Keratinocyte (primary cell): ENCODE results near the gene CCDC127. TPM values are rescaled to one million over a fixed set of nuclear protein-coding genes. Genes with fewer than 3 reads are reported as not detected.
"Not testable (repeated sequence)": the region's sequence is repeated elsewhere in the genome, so short reads cannot be mapped to it uniquely, and the experiment has no call there.

ENCODE experiments used
- DNase-seq: peaks from one replicate; pipeline ENCODE4 v3.0.0-alpha.2; 2011; ENCODE audit warnings: low read depth, missing footprints, low spot score
- FAIRE-seq: peaks from 2 replicates; lab custom pipeline; 2011; peaks lifted over from hg19 to GRCh38; lab: Jason Lieb, UNC
- H2AFZ ChIP-seq: 2 replicates; pipeline ENCODE4 v1.6.0; 2012; ENCODE audit warnings: low read length, control low read depth, inconsistent platforms; ENCODE audit not compliant: control insufficient read depth
- H3K27ac ChIP-seq: 2 replicates; pipeline ENCODE4 v1.5.1; 2011; ENCODE audit warnings: low read length; ENCODE audit not compliant: control insufficient read depth, insufficient read depth
- H3K27me3 ChIP-seq: 3 replicates; pipeline ENCODE4 v1.6.0; 2011; ENCODE audit warnings: low read length; ENCODE audit not compliant: control insufficient read depth, insufficient read depth; ENCODE audit errors: extremely low read depth
- H3K36me3 ChIP-seq, 2 experiments: 2 replicates in 1 of 2; 3 replicates in 1 of 2; pipeline ENCODE4 v1.5.1; 2011; ENCODE audit warnings: low read length in 2 of 2, mild to moderate bottlenecking in 1 of 2; ENCODE audit not compliant: control insufficient read depth in 2 of 2, insufficient read depth in 2 of 2; ENCODE audit errors: extremely low read depth in 1 of 2
- H3K4me1 ChIP-seq: 3 replicates; pipeline ENCODE4 v1.5.1; 2011; ENCODE audit warnings: low read length; ENCODE audit not compliant: control insufficient read depth, insufficient read depth; ENCODE audit errors: extremely low read depth
- H3K4me2 ChIP-seq: 3 replicates; pipeline ENCODE4 v1.6.0; 2011; ENCODE audit warnings: low read depth, low read length; ENCODE audit not compliant: control insufficient read depth, insufficient read depth; ENCODE audit errors: extremely low read depth
- H3K4me3 ChIP-seq, 3 experiments: fragments of 200-600 bp in 1 of 3; sonication (generic) in 1 of 3; 2 replicates in 2 of 3; 3 replicates in 1 of 3; pipeline ENCODE4 v1.5.1; 2011 to 2016; ENCODE audit warnings: low read length in 3 of 3, mild to moderate bottlenecking in 3 of 3, control low read depth in 2 of 3, inconsistent platforms in 1 of 3, low read depth in 1 of 3, mixed read lengths in 1 of 3, mixed run types in 1 of 3, moderate library complexity in 1 of 3; ENCODE audit not compliant: control insufficient read depth in 2 of 3, insufficient read depth in 2 of 3; ENCODE audit errors: extremely low read depth in 1 of 3
- H3K79me2 ChIP-seq: 2 replicates; pipeline ENCODE4 v1.6.0; 2012; ENCODE audit warnings: low read length; ENCODE audit not compliant: control insufficient read depth, insufficient read depth
- H3K9ac ChIP-seq: 3 replicates; pipeline ENCODE4 v1.6.0; 2011; ENCODE audit warnings: low read length; ENCODE audit not compliant: control insufficient read depth, insufficient read depth; ENCODE audit errors: extremely low read depth
- H3K9me1 ChIP-seq: 3 replicates; pipeline ENCODE4 v1.6.0; 2011; ENCODE audit warnings: low read length; ENCODE audit not compliant: control insufficient read depth, insufficient read depth; ENCODE audit errors: extremely low read depth
- H3K9me3 ChIP-seq: 2 replicates; pipeline ENCODE4 v1.5.1; 2012; ENCODE audit warnings: low read depth, low read length; ENCODE audit not compliant: control insufficient read depth
- H4K20me1 ChIP-seq: 3 replicates; pipeline ENCODE4 v1.6.0; 2011; ENCODE audit warnings: low read length; ENCODE audit not compliant: control insufficient read depth, insufficient read depth; ENCODE audit errors: extremely low read depth
- CTCF ChIP-seq, 3 experiments: IDR thresholded peaks in 1 of 3; conservative IDR thresholded peaks in 1 of 3; optimal IDR thresholded peaks in 1 of 3; 2 replicates in 2 of 3; 3 replicates in 1 of 3; pipeline versions ENCODE3 to v1.5.1; 2011; ENCODE audit warnings: low read length in 3 of 3, mild to moderate bottlenecking in 3 of 3, moderate library complexity in 2 of 3, control low read depth in 1 of 3, inconsistent platforms in 1 of 3; ENCODE audit not compliant: insufficient read depth in 2 of 3; ENCODE audit errors: extremely low read depth in 1 of 3
- EZH2 ChIP-seq: IDR thresholded peaks from one replicate; pipeline ENCODE4 v1.6.1; 2012; ENCODE audit warnings: inconsistent platforms, mild to moderate bottlenecking, low read length, moderate library complexity
- dilution Hi-C: fragments of 300-500 bp; cut with MboI; formaldehyde crosslinking; loops from one replicate; pipeline ENCODE4 v1.7.0; 2020; ENCODE audit warnings: low sequenced_read_pairs; ENCODE audit not compliant: extremely low pct_ligation_motif_present
- polyA plus RNA-seq, 5 experiments: library from polyadenylated mRNA; depleted of rRNA in 3 of 5; stranded (reverse) in 3 of 5; stranded (forward) in 1 of 5; unstranded in 1 of 5; fragments of >200 nt; gene quantifications; 1 replicate in 1 of 5; 2 replicates in 3 of 5; 3 replicates in 1 of 5; pipeline versions ENCODE4 v1.2.1 to v1.2.3, GENCODE V29; 2011 to 2012; ENCODE audit warnings: missing spikeins in 2 of 5, low read depth in 1 of 5, low replicate concordance in 1 of 5

Gene CCDC127
- polyA plus RNA-seq, 1 donor (not counting 4 experiments of a cell fraction or from before 2014, with no cell fraction given): 4.9 TPM

GRCh38 chr5:167511-167910, 50.4 kb downstream of the CCDC127 start:
- Histone ChIP-seq H3K79me2 (no peaks in the 10 kb centered on the region), H3K4me3 (no peak overlapping the region), H3K4me2 (no peak overlapping the region), H4K20me1 (no peaks in the 10 kb centered on the region), H3K27me3 (no peaks in the 10 kb centered on the region), H2AFZ (no peak overlapping the region), H3K27ac (no peak overlapping the region), H3K9me3 (no peaks in the 10 kb centered on the region), H3K9ac (no peak overlapping the region), H3K9me1 (no peaks in the 10 kb centered on the region), H3K36me3 (no peaks in the 10 kb centered on the region), H3K4me1 (no peaks in the 10 kb centered on the region)
- no peak for TF ChIP-seq EZH2
- no peak for TF ChIP-seq CTCF (optimal IDR thresholded peaks at IDR 0.05 in 1 of 3, IDR thresholded peaks at IDR 0.05 in 1 of 3, conservative IDR thresholded peaks at IDR 0.05 in 1 of 3; ENCODE audit: extremely low read depth in 1 of 3, insufficient read depth in 2 of 3, low read length in 3 of 3)
- FAIRE-seq: no peak
- dilution Hi-C loops: no loop called here
- no peak for DNase-seq

DNA sequence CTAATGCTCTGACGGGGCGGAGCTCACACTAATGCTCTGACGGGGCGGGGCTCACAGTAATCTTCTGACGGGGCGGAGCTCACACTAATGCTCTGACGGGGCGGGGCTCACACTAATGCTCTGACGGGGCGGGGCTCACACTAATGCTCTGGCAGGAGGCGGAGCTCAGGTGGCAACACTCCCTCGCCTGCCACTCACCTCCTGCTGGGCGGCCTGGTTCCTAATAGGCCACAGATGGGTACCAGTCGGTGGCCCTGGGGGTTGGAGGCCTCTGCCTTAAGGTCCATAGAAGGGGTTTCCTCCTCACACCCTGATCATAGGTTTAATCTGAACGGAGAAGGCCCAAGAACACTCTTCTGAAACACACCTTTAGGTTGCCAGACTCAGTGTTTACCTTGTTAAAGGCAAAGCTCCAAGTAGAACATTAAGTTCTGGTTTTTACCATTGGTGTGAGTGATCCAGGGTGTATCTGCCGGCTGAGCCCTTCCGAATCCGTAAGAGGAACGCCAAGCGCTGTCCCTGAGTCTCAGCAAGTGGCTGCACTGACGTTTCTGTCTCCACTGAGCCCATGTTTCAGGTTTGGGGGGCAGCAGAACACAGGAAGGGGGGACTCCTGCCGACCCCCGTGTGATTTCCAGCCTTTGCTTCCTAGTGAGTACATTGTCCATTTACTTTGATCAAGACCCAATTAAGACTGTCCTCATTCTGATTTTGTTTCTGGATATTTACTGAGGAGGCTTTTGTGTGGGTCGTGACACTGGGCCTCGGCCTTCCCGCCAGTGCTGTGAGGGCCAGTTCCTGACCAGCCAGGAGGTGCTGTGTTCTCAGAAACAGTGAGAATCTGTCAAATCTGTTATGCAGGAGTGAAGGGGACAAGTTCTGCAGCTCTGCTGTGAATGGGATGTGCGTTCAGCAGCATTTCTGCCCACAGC, 51.2 kb downstream of the CCDC127 start:
- no peak for FAIRE-seq
- no peak overlapping the region for H2AFZ ChIP-seq
- H3K4me3 ChIP-seq: no peak overlapping the region
- H3K27me3 ChIP-seq: no peaks in the 10 kb centered on the region
- no peaks in the 10 kb centered on the region for H3K9me3 ChIP-seq
- H3K4me2 ChIP-seq: no peak overlapping the region
- no peak for DNase-seq
- H3K9me1 ChIP-seq: no peaks in the 10 kb centered on the region
- dilution Hi-C loops: no loop called here
- H3K9ac ChIP-seq: no peak overlapping the region
- TF ChIP-seq CTCF (optimal IDR thresholded peaks at IDR 0.05 in 1 of 3, IDR thresholded peaks at IDR 0.05 in 1 of 3, conservative IDR thresholded peaks at IDR 0.05 in 1 of 3; ENCODE audit: extremely low read depth in 1 of 3, insufficient read depth in 2 of 3, low read length in 3 of 3) (no peak), EZH2 (no peak)
- H3K27ac ChIP-seq: no peak overlapping the region
- H3K79me2 ChIP-seq: no peaks in the 10 kb centered on the region
- no peaks in the 10 kb centered on the region for H3K4me1 ChIP-seq
- H3K36me3 ChIP-seq: no peaks in the 10 kb centered on the region
- no peaks in the 10 kb centered on the region for H4K20me1 ChIP-seq

- DNase-seq, H3K4me2 ChIP-seq, H3K27ac ChIP-seq, H4K20me1 ChIP-seq, H3K9me1 ChIP-seq, H3K27me3 ChIP-seq, H3K79me2 ChIP-seq, H3K36me3 ChIP-seq, dilution Hi-C loops, H3K4me3 ChIP-seq, H3K4me1 ChIP-seq, H2AFZ ChIP-seq, FAIRE-seq, H3K9ac ChIP-seq, H3K9me3 ChIP-seq: not testable (repeated sequence)
These were observed 53.2 kb downstream of the CCDC127 start for GRCh38 chr5:164783-165182.
